Measurements from ENCODE around the gene RASD2. TPM values are rescaled to one million over a fixed set of nuclear protein-coding genes. Genes with fewer than 3 reads are reported as not detected.

The RASD2 gene
- total and polyA plus RNA-seq, 10 of the 15 experiments (the other 5 are each of a cell fraction or from before 2014, with no cell fraction given): 0.03 TPM; not detected in 9

DNA sequence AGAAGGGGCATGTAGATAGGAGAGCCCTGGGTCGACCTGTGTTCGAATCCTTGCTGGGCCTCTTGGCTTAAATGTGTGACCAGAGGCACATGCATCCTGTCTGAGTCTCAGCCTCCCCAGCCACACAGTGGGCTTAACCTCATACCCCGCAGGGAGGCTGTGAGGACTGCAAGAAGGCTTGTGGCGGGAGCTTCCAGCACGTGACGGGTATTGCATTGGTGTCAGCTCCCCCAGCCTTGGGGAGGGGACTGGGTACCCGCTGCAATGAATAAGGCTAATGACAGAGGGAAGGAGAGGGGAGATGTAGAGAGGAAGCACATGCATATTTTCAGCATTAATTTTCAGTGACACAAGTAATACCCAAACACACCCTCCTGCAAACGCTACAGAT, 8.1 kb downstream of the RASD2 start:
- RAD21 ChIA-PET (ENCODE audit: unreplicated experiment): no interaction called here
- DNase-seq (ENCODE audit: low read depth, low spot score) (no peak), ATAC-seq (no peak), FAIRE-seq (no peak)
- H3K36me3 ChIP-seq (ENCODE audit: control insufficient read depth in 2 of 2, insufficient read depth in 2 of 2, low read length in 1 of 2): no peaks in the 10 kb centered on the region
- BruUV-seq (replicated peaks): no TSS peak
- peaks cover 4% of the 10 kb centered on the region for H3K4me1 ChIP-seq (ENCODE audit: control insufficient read depth, insufficient read depth, low read length)
- 14% methylated on average over 8 of the region's 8 CpGs for WGBS (ENCODE audit: insufficient coverage, insufficient replicate concordance, low lambda C conversion rate, missing lambda C conversion rate)
- no peaks in the 10 kb centered on the region for H3K9me3 ChIP-seq (replicated peaks; ENCODE audit: control insufficient read depth, insufficient read depth, low read length)
- no peak overlapping the region for H3K4me2 ChIP-seq (ENCODE audit: control insufficient read depth, insufficient read depth)
- H3K9ac ChIP-seq (ENCODE audit: control insufficient read depth, insufficient read depth, low read length): no peak overlapping the region
- POLR2A ChIA-PET: interaction anchor here (0.6 kb wide), 1 partner anchor 29 kb away, joined by 4 read pairs; no protein-coding TSS in a partner anchor
- CTCF ChIA-PET: interaction anchor here (0.6 kb wide), 1 partner anchor 82 kb away, joined by 3 read pairs; no protein-coding TSS in a partner anchor
- no peak overlapping the region for H3K27ac ChIP-seq (ENCODE audit: control insufficient read depth, insufficient read depth)
- in situ Hi-C loops (cut with MboI) (no loop called here), intact Hi-C loops (cut with micrococcal nuclease; ENCODE audit: unreplicated experiment) (no loop called here)
- SMC1A ChIA-PET (ENCODE audit: uncharacterized antibody, unreplicated experiment): no interaction called here
- H2AFZ ChIP-seq (ENCODE audit: control insufficient read depth, low read depth, low read length): no peak overlapping the region
- TF ChIP-seq BMI1 (IDR thresholded peaks at IDR 0.05; ENCODE audit: borderline replicate concordance) (no peak), ZNF24 (IDR thresholded peaks at IDR 0.05) (no peak), NBN (IDR thresholded peaks at IDR 0.05) (no peak), MTA3 (IDR thresholded peaks at IDR 0.05; ENCODE audit: borderline replicate concordance, low read length) (no peak), LARP7 (IDR thresholded peaks at IDR 0.05) (no peak), NFIC (IDR thresholded peaks at IDR 0.05; ENCODE audit: low read depth, low read length) (no peak), SMAD5 (IDR thresholded peaks at IDR 0.05; ENCODE audit: low read depth) (no peak)
- TF ChIP-seq, protein P1, sequence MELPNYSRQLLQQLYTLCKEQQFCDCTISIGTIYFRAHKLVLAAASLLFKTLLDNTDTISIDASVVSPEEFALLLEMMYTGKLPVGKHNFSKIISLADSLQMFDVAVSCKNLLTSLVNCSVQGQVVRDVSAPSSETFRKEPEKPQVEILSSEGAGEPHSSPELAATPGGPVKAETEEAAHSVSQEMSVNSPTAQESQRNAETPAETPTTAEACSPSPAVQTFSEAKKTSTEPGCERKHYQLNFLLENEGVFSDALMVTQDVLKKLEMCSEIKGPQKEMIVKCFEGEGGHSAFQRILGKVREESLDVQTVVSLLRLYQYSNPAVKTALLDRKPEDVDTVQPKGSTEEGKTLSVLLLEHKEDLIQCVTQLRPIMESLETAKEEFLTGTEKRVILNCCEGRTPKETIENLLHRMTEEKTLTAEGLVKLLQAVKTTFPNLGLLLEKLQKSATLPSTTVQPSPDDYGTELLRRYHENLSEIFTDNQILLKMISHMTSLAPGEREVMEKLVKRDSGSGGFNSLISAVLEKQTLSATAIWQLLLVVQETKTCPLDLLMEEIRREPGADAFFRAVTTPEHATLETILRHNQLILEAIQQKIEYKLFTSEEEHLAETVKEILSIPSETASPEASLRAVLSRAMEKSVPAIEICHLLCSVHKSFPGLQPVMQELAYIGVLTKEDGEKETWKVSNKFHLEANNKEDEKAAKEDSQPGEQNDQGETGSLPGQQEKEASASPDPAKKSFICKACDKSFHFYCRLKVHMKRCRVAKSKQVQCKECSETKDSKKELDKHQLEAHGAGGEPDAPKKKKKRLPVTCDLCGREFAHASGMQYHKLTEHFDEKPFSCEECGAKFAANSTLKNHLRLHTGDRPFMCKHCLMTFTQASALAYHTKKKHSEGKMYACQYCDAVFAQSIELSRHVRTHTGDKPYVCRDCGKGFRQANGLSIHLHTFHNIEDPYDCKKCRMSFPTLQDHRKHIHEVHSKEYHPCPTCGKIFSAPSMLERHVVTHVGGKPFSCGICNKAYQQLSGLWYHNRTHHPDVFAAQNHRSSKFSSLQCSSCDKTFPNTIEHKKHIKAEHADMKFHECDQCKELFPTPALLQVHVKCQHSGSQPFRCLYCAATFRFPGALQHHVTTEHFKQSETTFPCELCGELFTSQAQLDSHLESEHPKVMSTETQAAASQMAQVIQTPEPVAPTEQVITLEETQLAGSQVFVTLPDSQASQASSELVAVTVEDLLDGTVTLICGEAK (IDR thresholded peaks at IDR 0.05; ENCODE audit: borderline replicate concordance): no peak
- TF ChIP-seq, protein P2, sequence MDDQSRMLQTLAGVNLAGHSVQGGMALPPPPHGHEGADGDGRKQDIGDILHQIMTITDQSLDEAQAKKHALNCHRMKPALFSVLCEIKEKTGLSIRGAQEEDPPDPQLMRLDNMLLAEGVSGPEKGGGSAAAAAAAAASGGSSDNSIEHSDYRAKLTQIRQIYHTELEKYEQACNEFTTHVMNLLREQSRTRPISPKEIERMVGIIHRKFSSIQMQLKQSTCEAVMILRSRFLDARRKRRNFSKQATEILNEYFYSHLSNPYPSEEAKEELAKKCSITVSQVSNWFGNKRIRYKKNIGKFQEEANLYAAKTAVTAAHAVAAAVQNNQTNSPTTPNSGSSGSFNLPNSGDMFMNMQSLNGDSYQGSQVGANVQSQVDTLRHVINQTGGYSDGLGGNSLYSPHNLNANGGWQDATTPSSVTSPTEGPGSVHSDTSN (IDR thresholded peaks at IDR 0.05; ENCODE audit: insufficient replicate concordance, low read depth, low read length): no peak
- TF ChIP-seq, protein P3, sequence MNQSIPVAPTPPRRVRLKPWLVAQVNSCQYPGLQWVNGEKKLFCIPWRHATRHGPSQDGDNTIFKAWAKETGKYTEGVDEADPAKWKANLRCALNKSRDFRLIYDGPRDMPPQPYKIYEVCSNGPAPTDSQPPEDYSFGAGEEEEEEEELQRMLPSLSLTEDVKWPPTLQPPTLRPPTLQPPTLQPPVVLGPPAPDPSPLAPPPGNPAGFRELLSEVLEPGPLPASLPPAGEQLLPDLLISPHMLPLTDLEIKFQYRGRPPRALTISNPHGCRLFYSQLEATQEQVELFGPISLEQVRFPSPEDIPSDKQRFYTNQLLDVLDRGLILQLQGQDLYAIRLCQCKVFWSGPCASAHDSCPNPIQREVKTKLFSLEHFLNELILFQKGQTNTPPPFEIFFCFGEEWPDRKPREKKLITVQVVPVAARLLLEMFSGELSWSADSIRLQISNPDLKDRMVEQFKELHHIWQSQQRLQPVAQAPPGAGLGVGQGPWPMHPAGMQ (IDR thresholded peaks at IDR 0.05; ENCODE audit: borderline replicate concordance): no peak
- no peak overlapping the region for H3K4me3 ChIP-seq
- H3K27me3 ChIP-seq (replicated peaks in 1 of 2; ENCODE audit: control insufficient read depth in 2 of 2, insufficient read depth in 2 of 2, low read length in 1 of 2): peaks cover 0 to 3% of the 10 kb centered on the region in 2 experiments; a peak in 3 of 4 replicates
- no peaks in the 10 kb centered on the region for H3K79me2 ChIP-seq (ENCODE audit: control insufficient read depth, insufficient read depth, low read length)
- H4K20me1 ChIP-seq (ENCODE audit: control insufficient read depth, insufficient read depth): no peaks in the 10 kb centered on the region

Measured in GM12878 (cell line).